ENCODE measurements around the gene SOWAHB.
"Not testable (repeated sequence)": the region's sequence is repeated elsewhere in the genome, so short reads cannot be mapped to it uniquely, and the experiment has no call there.

The SOWAHB gene

GRCh38 chr4:76874176-76874575 lies 23.8 kb downstream of the SOWAHB start:
- H3K36me3 ChIP-seq (ENCODE audit: control insufficient read depth in 2 of 2, insufficient read depth in 1 of 2, low read length in 2 of 2): no peaks in the 10 kb centered on the region
- H3K9me3 ChIP-seq (ENCODE audit: control insufficient read depth, insufficient read depth, low read depth, low read length): no peaks in the 10 kb centered on the region
- H3K4me3 ChIP-seq (ENCODE audit: low read depth, low read length): no peak overlapping the region
- no peaks in the 10 kb centered on the region for H3K4me1 ChIP-seq (ENCODE audit: control insufficient read depth, insufficient read depth, low read length)
- TF ChIP-seq ZNF114 (tag by site-specific recombination; IDR thresholded peaks at IDR 0.05) (no peak), SCRT2 (tag by site-specific recombination; IDR thresholded peaks at IDR 0.05) (no peak), ZNF596 (tag by site-specific recombination; IDR thresholded peaks at IDR 0.05) (no peak), HOXA7 (CRISPR knock-in tag; IDR thresholded peaks at IDR 0.05; ENCODE audit: borderline replicate concordance) (no peak), ZNF664 (tag by site-specific recombination; IDR thresholded peaks at IDR 0.05) (no peak), ZNF26 (tag by site-specific recombination; IDR thresholded peaks at IDR 0.05) (no peak), ZNF121 (tag by site-specific recombination; IDR thresholded peaks at IDR 0.05) (no peak)
- TF ChIP-seq, protein P1, sequence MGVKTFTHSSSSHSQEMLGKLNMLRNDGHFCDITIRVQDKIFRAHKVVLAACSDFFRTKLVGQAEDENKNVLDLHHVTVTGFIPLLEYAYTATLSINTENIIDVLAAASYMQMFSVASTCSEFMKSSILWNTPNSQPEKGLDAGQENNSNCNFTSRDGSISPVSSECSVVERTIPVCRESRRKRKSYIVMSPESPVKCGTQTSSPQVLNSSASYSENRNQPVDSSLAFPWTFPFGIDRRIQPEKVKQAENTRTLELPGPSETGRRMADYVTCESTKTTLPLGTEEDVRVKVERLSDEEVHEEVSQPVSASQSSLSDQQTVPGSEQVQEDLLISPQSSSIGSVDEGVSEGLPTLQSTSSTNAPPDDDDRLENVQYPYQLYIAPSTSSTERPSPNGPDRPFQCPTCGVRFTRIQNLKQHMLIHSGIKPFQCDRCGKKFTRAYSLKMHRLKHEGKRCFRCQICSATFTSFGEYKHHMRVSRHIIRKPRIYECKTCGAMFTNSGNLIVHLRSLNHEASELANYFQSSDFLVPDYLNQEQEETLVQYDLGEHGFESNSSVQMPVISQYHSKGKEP (tag by site-specific recombination; IDR thresholded peaks at IDR 0.05): no peak
- CTCF ChIA-PET: no interaction called here
- H3K27ac ChIP-seq (ENCODE audit: extremely low read depth, low read depth, low read length): no peak overlapping the region
- POLR2A ChIA-PET: no interaction called here

GRCh38 chr4:76873495-76873894 lies 24.4 kb downstream of the SOWAHB start:
- no peak for TF ChIP-seq SETDB1 (IDR thresholded peaks at IDR 0.05; ENCODE audit: insufficient read length, low read length)
- CTCF ChIA-PET: no interaction called here
- Histone ChIP-seq H3K27ac (ENCODE audit: extremely low read depth, low read depth, low read length) (no peak overlapping the region), H3K4me3 (ENCODE audit: low read depth, low read length) (no peak overlapping the region), H3K36me3 (ENCODE audit: control insufficient read depth in 2 of 2, insufficient read depth in 1 of 2, low read length in 2 of 2) (no peaks in the 10 kb centered on the region), H3K9me3 (ENCODE audit: control insufficient read depth, insufficient read depth, low read depth, low read length) (no peaks in the 10 kb centered on the region), H3K4me1 (ENCODE audit: control insufficient read depth, insufficient read depth, low read length) (no peaks in the 10 kb centered on the region)
- POLR2A ChIA-PET: no interaction called here

- Histone ChIP-seq H3K36me3 (ENCODE audit: control insufficient read depth in 2 of 2, insufficient read depth in 1 of 2, low read length in 2 of 2) (no peaks in the 10 kb centered on the region), H3K27ac (ENCODE audit: extremely low read depth, low read depth, low read length) (no peak overlapping the region), H3K4me1 (ENCODE audit: control insufficient read depth, insufficient read depth, low read length) (no peaks in the 10 kb centered on the region), H3K9me3 (ENCODE audit: control insufficient read depth, insufficient read depth, low read depth, low read length) (no peaks in the 10 kb centered on the region), H3K4me3 (ENCODE audit: low read depth, low read length) (no peak overlapping the region)
- POLR2A ChIA-PET: no interaction called here
- CTCF ChIA-PET: no interaction called here
- no peak for TF ChIP-seq ZFP37 (tag by site-specific recombination; IDR thresholded peaks at IDR 0.05)
- no peak for TF ChIP-seq ZNF473 (tag by site-specific recombination; IDR thresholded peaks at IDR 0.05)
- no peak for TF ChIP-seq ZNF600 (tag by site-specific recombination; IDR thresholded peaks at IDR 0.05)
- no peak for TF ChIP-seq CTCF (tag by site-specific recombination; IDR thresholded peaks at IDR 0.05)
- TF ChIP-seq SP7 (tag by site-specific recombination; IDR thresholded peaks at IDR 0.05): no peak
- TF ChIP-seq, protein P2, sequence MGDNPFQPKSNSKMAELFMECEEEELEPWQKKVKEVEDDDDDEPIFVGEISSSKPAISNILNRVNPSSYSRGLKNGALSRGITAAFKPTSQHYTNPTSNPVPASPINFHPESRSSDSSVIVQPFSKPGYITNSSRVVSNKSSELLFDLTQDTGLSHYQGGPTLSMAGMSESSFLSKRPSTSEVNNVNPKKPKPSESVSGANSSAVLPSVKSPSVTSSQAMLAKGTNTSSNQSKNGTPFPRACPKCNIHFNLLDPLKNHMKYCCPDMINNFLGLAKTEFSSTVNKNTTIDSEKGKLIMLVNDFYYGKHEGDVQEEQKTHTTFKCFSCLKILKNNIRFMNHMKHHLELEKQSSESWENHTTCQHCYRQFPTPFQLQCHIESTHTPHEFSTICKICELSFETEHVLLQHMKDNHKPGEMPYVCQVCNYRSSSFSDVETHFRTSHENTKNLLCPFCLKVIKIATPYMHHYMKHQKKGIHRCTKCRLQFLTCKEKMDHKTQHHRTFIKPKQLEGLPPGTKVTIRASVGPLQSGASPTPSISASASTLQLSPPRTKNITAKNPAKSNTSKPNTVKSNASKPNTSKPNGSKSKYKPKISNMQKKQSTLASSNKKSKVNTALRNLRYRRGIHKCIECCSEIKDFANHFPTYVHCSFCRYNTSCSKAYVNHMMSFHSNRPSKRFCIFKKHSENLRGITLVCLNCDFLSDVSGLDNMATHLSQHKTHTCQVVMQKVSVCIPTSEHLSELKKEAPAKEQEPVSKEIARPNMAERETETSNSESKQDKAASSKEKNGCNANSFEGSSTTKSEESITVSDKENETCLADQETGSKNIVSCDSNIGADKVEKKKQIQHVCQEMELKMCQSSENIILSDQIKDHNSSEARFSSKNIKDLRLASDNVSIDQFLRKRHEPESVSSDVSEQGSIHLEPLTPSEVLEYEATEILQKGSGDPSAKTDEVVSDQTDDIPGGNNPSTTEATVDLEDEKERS (tag by site-specific recombination; IDR thresholded peaks at IDR 0.05): no peak
- no peak for TF ChIP-seq PRDM1 (tag by site-specific recombination; IDR thresholded peaks at IDR 0.05)
- TF ChIP-seq GFI1B (tag by site-specific recombination; IDR thresholded peaks at IDR 0.05): no peak
- no peak for TF ChIP-seq ZNF561 (tag by site-specific recombination; IDR thresholded peaks at IDR 0.05; ENCODE audit: borderline replicate concordance)
- no peak for TF ChIP-seq ZNF423 (tag by site-specific recombination; IDR thresholded peaks at IDR 0.05)
- no peak for TF ChIP-seq ZNF350 (tag by site-specific recombination; IDR thresholded peaks at IDR 0.05)
- TF ChIP-seq ZNF302 (tag by site-specific recombination; IDR thresholded peaks at IDR 0.05; ENCODE audit: low read depth): no peak
- TF ChIP-seq KLF10 (tag by site-specific recombination; IDR thresholded peaks at IDR 0.05): no peak
- TF ChIP-seq SETDB1 (IDR thresholded peaks at IDR 0.05; ENCODE audit: insufficient read length, low read length): no peak
Measured at GRCh38 chr4:76872556-76872955, 25.4 kb downstream of the SOWAHB start.

DNA sequence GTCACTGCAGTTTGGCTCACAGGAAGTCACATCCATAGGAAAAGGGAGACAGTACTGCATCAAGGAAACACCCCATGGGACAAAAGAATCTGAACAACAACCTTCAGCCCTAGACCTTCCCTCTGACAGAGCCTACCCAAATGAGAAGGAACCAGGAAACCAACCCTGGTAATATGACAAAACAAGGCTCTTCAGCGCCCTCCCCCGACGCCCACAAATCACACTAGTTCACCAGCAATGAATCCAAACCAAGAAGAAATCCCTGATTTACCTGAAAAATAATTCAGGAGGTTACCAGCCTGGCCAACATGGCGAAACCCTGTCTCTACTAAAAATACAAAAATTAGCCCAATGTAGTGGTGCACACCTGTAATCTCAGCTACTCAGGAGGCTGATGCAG lies 29.2 kb downstream of the SOWAHB start:
- H3K9me3 ChIP-seq (ENCODE audit: control insufficient read depth, insufficient read depth, low read depth, low read length); H3K27ac ChIP-seq (ENCODE audit: extremely low read depth, low read depth, low read length); POLR2A ChIA-PET; H3K4me1 ChIP-seq (ENCODE audit: control insufficient read depth, insufficient read depth, low read length); H3K4me3 ChIP-seq (ENCODE audit: low read depth, low read length); H3K36me3 ChIP-seq (ENCODE audit: control insufficient read depth in 2 of 2, insufficient read depth in 1 of 2, low read length in 2 of 2): not testable (repeated sequence)
- CTCF ChIA-PET: interaction anchor here (0.6 kb wide), 2 partner anchors 24 to 109 kb away, joined by 3 read pairs; no protein-coding TSS in a partner anchor

All from HEK293 (cell line).